ENCODE data around the gene VAV2. TPM values are rescaled to one million over a fixed set of nuclear protein-coding genes. Genes with fewer than 3 reads are reported as not detected.

The VAV2 gene
- polyA plus RNA-seq, 4 donors, result 36.1 to 47.8 (median 36.3) TPM

DNA sequence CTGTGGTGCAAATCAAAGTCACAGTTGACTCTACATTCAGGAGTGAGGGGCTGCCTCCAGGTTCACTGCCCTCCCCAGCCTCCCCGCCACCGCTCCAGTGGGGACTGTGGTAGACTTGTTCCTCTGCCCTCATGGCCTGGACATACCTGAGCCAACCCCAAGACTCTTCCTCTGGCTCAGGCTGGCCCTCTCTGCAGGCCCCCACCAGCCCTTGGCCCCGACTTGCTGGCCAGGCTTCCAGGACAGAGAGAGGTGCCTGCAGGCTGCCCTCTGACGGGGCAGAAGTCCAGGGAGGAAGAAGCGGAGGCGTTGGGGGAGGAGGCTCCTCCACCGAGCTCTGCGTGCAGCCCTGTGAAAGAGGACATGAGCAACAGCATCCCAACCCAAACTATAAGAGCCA lies 251.2 kb downstream of the VAV2 start:
- no peak for DNase-seq (ENCODE audit: low read depth in 4 of 4, low spot score in 3 of 4)

DNA sequence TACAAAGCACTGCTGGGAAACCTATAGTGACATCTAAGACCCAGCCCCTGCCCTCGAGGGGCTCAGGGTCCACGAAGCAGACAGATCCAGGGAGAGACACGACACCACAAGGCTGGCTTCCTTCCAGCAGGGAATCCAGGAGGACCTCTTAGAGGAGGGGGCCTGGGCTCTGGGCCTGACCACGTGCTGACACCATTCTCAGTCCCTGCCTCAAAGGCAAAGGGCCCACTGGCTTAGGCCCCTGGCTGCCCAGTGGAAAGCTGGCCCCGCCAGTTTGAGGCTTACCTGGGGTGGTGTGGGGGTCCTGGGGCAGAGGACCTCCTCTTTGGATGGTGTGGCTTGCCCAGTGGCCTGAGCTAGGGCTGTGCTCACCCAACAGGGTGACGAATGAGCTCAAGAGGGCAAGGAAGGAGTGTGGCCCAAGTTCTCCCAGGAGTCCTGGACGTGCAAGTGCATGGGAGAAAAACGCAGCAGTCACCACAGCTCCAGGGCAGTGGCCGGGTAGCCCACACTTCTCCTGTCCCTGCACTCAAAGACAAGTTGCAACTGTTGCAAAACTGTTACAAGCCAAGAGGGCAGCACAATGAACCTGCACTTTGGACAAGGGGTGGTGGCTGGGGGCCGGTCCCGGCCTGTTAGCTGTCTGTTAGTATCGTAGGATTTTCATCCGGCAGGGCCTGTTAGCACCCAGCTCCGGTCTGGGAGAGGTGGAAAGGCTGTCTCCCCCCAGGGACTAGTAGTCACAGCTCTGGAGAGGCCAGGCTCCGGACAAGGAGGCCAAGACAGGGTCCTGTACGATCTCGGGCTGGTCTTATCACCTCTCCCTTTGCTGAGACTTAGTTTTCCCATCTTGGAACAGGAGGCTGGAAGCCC lies 252.5 kb downstream of the VAV2 start:
- DNase-seq (ENCODE audit: low read depth in 4 of 4, low spot score in 3 of 4), result no peak

DNA sequence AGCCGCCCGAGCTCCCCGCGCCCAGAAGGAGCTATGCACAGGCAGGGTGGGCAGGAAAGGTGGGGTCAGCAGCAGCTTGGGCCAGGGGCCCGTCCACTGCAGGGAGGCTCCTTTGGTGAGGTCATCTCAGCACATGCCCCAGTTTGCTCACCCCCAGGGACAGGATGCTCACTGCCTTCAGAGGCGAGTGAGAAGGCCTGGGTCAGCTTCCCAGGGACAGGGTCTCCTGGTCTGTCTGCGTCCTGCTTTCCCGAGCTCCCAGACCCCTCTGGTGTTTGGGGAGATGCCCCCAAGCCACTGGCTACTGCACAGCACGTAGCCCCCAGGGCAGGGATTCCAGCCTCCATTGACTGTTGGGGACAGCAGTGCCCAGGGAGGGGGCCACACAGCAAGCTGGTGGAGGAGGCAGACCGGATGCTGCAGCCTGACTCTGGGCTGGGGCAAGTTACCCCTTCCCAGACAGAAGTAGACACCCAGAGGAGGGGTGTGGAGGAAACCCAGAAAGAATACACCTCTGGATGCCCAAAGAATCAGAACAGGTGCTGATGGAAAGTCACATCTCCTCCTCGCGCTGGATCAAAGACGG lies 253.4 kb downstream of the VAV2 start:
- DNase-seq (ENCODE audit: low read depth in 4 of 4, low spot score in 3 of 4), result no peak

DNA sequence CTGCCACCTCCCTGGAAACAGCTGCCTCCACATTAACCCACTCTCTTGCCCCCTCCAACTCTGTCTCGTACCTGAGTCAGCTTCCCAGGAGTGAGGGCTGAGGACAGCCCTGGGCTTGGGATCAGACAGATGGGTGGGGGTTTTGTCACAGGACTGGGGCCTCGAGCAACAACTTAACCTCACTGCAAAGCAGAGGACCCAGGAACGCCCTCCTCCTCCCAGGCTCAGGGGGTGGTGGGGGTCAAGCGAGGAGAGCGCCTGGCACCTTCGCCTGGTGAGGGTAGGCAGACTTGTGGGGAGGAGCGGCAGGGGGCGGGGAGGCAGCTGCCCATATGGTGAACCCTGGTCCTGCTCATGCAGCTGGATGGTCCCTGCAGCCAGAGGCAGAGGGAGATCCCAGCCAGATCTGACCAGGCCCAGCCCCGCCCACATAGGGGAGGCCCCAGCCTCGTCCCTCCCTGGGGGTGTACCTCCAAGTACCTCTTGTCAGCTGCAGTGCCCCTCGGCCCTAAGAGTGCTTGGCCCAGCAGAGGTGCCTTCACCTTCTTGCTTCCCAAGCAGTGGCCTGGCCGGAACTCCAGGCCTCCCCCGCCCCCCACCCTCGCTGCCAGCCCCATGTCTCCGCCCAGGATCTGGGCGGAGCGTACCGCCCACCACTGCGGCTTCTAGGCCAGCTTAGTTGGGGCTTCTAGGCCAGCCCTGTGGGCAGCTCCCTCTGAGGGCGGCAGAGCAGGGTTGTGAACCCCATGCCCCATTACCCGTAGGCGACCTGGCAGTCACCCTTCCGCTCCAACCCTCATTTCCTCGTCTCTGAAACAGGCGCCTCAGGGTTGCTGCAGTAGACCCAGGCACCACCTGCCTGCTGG lies 254.1 kb downstream of the VAV2 start, which contains the start of gene SARDH:
Gene SARDH (minus strand): TSS at position 579 of the 866 bp plus-strand sequence. CDS start 4,179 bp downstream, outside the sequence.
- peak in 1 of 4 donors; percentile 58 for DNase-seq (ENCODE audit: low read depth in 4 of 4, low spot score in 3 of 4)

DNA sequence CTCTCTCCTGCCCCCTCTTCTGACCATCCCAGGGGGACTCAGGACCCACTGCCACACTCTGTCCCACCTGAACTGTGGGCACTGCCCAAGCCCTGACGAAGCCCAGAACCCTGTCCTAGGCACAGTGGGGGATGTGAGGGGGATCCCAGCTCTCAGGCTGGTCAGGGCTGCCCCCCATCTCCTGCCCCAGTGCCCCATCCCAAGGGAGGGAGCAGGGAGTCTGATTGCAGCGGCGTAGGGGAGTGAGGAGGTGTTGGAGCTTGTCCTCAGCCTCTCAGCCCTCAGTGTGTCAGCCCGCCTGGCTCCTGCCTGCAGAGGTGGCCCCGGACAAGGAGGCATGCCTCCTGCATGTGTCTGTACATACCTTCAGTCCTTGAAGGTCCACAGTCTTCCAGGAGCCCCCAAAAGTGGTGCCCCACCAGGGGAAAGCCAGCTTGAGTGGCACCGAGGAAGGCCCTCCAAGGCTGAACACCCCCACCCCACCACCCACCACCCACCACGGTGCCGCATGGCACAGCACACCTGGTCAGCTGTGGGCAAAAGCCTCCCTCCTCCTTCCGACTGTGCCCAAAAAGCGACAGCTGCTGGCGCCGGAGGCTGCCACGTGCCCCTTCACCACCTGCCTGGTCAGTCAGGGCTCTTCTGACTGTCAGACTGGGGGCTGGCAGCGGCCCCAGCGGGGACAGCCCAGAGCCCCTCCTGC lies 254.9 kb downstream of the VAV2 start:
- DNase-seq (ENCODE audit: low read depth in 4 of 4, low spot score in 3 of 4), result no peak

DNA sequence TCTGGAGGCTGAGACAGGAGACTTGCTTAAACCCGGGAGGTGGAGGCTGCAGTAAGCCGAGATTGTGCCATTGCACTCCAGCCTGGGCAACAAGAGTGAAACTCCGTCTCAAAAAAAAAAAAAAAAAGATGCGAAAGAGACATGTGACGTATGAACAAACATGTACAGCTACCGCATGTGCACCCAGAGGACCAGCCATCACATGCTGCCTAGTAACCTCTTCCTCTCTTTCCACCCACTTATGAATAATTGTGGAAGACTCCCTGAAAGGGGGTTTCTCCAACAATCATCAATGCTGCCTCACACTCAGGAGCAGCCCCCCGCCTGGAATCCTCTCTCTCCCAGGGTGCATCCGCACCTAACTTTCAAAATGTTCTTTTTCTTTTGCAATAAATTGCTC lies 256.2 kb downstream of the VAV2 start:
- no peak for DNase-seq (ENCODE audit: low read depth in 4 of 4, low spot score in 3 of 4)

DNA sequence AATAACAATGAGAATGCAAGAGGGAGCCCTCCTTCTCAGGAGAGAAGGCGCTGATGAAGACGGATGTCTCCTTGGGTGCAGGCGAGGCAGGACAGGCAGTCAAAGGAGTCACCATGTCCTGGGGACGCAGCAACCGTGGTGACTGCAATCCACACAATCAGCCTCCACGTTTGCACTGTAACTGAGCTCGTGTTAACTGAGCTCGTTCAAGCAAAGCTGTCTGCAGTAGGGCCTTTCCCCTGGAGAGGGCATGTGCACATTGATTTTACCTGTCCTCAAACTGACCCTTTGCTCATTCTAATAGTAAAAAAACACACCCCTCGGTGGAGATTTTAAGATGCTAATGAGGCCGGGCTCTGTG lies 256.7 kb downstream of the VAV2 start:
- DNase-seq (ENCODE audit: low read depth in 4 of 4, low spot score in 3 of 4), result no peak

DNA sequence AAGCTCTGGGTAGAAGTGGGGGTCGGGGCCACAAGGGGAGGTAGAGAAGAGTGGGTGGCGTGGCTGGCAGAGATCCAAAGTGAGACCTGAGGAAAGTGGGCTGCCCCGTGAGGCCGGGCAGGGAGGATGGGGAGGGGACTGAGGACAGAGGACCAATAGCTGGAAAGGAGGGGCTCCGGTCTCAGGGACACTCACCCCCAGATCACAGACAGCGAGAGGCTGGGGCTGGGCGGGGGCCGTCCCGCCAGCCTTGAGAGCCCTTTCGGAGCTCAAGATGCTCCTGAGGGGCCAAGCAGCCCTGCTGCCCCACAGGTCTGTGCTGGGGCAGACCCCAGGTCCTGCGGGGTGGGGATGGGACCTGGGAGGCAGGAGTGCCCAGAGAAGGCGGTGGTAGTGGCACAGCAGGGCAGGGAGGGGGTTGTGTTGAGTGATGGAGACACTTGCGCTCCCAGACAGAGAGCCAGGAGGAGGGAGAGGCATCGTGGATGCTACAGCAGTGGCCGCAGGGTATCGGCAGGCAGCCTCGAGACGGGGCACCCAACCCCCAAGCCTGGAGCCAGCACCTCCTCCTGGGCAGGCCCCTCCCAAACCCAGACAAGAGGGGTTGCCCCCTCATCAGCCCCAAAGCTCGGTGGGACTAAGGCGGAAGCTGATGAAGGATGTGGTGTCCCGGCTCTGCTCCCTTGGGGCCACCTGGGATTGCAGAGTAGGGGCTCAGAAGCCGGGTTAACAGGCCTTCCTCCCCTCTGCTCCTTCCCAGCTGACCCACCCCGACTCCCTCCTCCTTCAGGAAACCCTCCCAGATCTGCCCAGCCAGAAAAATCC lies 257.3 kb downstream of the VAV2 start:
- no peak for DNase-seq (ENCODE audit: low read depth in 4 of 4, low spot score in 3 of 4)

DNA sequence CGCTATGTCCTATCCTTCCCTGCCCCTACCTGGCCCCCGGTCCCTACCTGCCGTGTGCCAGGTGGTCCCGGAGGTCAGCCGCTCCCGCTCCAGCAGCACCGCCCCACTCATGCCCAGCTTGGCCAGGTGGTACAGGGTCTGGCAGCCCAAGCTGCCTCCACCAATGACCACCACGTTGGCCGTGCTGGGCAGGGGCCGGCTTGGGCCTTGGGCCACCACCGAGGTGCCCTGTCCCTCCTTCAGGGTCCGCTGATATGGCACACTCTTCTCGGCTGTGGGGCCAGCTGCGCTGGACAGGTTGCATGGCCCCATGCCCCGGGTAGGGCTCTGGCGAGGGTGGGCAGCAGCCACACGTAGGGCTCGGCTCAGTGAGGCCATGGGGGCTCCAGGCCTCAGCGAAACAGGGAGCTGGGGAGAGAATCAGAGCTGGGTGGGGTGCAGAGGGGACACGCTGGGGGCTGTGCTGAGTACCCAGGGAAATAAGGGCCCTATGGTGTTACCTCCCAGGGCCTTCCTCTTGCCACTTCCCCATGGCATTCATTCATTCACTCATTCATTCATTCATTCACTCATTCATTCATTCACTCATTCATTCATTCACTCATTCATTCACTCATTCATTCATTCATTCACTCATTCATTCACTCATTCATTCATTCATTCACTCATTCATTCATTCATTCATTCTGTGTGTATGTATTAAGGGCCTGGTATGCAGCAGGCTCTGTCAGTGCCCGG lies 258.2 kb downstream of the VAV2 start:
- no peak for DNase-seq (ENCODE audit: low read depth in 4 of 4, low spot score in 3 of 4)

DNA sequence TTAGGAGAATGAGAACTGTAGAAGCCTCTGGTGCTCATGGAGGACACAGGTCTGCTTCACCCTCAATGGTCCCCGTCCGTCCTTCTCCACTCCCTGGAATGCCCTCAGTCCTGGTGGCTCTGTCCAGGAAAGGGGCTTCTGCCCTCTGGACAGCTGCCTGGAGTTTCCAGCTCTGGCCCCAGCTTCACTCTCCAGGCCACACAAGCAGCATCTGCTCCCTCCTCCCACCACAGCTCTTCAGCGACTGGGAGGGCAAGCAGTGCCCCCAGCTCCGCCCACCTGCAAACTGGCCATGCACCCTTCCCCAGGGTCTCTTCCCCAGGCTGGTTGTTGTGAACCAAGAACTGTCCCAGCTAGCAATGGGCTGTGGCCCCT lies 258.7 kb downstream of the VAV2 start:
- no peak for DNase-seq (ENCODE audit: low read depth in 4 of 4, low spot score in 3 of 4)

DNA sequence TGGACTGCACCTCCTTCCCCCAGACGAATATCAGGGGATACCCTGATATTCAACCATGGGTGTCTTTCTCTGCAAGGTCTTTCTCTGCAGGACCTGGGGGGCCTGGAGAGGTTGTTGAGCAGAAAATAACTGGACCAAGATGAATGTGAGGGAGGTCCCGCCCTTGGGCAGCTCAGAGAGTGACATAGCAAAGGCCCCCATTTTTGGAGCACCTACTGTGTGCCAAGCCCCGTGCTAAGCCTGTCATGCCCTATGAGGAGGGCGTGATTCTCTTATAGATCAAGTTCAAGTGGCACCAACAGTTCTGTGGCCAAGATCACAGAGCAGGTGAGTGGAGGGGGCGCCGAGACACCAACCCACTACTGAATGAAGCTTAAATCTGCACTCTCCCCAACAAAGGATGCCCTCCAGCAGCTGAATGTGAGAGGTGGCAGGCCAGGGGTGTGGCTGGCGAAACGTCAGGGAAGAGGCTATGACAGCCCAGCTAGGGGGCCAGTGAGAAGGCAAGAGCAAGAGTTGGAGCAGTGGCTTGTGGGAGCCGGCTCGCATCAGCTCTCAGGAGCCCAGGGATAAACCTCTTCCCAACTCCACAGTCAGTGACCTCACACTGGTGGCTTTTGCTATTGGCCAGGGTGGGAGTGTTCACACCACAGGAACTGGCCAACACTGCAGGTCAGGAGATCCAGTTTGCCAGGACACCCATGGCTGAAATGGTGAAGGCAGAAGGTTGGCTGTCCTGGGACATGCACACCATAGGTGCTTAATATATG lies 259.3 kb downstream of the VAV2 start:
- DNase-seq (ENCODE audit: low read depth in 4 of 4, low spot score in 3 of 4), result no peak

DNA sequence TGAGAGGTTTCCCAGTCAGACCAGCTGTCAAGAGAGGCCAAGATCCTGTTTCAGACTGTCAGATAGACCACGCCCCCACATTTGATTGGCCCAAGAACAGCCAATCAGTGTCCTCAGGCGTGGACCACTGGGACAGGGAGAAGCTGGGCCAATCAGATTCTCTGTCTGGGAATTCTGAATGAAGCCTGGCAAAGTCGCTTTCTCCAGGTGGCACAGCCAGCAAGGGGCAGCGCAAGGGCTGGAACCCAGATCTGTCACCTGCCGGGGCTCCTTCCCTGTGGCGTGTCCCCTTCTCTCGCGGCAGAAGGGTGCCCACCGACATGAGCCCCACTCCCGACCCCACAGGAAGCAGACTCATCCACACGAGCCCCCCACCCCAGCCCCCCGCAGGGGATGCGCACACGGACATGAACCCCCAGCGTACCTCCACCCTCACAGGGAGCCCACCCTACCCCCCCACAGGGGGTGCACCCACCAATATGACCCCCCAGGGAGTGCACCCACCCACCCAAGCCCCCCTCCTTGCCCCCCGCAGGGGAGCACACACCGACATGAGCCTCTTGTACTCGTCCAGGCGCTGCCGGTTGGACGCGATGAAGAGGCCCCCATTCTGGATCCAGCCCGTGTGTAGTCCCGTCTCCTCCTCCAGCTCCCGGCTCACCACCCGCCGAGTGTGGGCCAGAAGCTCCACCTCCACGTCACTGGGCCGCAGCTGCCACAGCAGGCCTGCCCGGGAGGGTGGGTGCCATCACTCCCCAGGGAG lies 260.1 kb downstream of the VAV2 start:
- DNase-seq (ENCODE audit: low read depth in 4 of 4, low spot score in 3 of 4), result no peak

DNA sequence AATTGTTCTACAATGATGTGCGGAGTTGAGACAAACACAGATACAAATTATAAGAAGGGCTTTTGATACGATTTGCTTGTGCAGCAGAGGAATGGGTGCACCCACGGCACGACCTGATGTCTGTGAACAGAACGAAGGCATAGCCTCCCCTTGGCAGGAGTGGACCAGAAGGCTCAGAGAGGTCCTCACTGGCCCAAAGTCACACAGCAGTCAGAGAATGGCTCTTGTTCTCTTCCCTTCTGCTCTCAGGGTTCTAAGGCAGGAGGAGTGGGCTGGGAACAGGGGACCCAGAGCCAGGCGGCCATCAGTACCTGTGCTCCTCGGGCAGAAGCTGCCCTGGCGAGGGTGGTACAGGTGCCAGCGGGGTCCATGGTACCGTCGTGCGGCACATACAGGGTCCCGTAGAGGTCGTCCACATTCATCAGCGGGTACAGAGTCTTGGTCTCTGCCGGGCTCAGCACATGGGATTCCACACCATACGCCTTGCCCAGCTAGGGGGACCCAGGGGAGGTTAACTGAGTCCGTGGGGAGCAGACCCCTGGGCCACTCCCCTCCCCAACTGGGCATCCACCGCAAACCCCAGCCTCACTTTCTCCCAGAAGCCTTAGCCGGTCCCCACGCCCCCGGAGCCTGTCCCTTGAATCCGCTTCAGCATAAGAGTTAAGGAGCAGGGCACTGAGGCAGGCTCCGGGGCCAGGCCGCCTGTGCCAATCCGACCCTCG lies 261.0 kb downstream of the VAV2 start:
- no peak for DNase-seq (ENCODE audit: low read depth in 4 of 4, low spot score in 3 of 4)

DNA sequence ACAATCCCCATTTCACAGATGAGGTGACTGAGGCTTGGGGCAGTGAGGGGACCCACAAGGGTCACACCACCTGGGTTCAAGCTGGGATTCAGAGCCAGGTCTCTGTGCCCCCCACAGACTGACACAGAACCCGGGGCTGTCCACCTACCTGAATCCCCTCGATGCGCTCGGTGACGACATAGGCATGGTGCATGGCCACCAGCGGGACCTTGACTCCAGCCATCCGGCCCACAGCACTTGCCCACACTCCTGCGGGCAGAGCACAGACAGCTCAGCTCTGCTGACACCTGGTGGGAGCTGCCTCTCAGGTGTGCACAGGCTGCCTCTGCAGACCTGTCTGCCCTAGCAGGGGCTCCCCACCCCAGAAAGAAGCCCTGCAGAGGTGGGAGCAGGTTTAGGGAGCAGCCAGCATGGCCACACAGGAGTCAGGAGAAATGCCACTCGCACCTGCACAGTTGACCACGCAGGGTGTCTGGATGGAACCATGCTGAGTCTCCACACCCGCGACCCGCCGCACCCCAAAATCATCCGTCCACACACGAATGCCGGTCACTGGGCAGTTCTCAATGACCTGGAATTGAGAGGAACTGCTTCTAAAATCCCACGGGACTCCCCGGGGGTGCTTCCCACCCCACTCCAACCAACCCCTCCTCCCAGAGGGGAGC lies 262.4 kb downstream of the VAV2 start:
- no peak for DNase-seq (ENCODE audit: low read depth in 4 of 4, low spot score in 3 of 4)

DNA sequence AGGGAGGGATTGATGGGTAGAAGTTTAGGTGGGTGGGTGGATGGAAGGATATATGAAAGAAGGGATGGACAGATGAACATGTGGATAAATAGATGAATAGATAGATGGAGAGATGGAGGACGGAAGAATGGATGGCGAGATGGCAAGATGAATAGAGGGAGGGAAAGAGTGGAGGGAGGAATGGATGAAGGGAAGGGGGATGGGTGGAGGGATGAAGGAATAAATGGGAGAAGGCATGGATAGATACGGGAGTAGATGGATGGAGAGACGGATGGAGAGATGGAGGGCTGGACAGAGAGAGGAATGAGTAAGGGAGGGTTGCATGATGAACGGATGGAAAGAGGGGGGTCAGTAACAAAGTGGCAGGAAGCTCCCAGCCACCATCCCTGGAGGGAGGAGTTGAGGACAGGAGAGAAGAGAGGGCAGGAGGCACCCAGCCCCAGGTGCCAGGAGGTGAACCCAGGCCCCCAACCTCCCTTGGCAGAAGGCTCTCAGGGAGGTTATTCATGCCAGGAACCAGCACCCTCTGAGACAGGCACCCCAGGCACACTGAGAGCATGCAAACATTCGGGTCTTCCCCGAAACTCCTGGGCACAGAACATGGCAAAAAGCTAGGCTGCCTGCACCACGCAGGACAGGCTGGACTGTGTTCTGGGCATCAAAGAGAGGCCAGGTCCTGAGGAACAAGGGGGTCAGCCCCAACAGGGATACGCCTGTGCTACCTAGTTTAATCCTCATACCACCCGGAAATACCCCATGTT lies 263.1 kb downstream of the VAV2 start:
- no peak for DNase-seq (ENCODE audit: low read depth in 4 of 4, low spot score in 3 of 4)
